ENCODE measurements around the gene TMEM30B. TPM values are rescaled to one million over a fixed set of nuclear protein-coding genes. Genes with fewer than 3 reads are reported as not detected.
"Not testable (repeated sequence)": the region's sequence is repeated elsewhere in the genome, so short reads cannot be mapped to it uniquely, and the experiment has no call there.

TMEM30B gene
- total RNA-seq: 10.4 TPM

GRCh38 chr14:61281186-61281947 is at the start of gene TMEM30B:
Gene TMEM30B (minus strand): TSS chr14:61281338. CDS start chr14:61281147, 191 bp downstream.
- peak; percentile 22 for DNase-seq

GRCh38 chr14:61330511-61330910 is 49.4 kb upstream of the TMEM30B start:
- no peak for DNase-seq

GRCh38 chr14:61329478-61330051 is 48.4 kb upstream of the TMEM30B start:
- no peak for DNase-seq

- no peak for DNase-seq
These were observed 47.6 kb upstream of the TMEM30B start for GRCh38 chr14:61328626-61329262.

- peak; percentile 45 for DNase-seq
These were observed 45.7 kb upstream of the TMEM30B start for GRCh38 chr14:61326847-61327246.

GRCh38 chr14:61326146-61326545 is 45.0 kb upstream of the TMEM30B start:
- DNase-seq: no peak

GRCh38 chr14:61325166-61325565 is 44.0 kb upstream of the TMEM30B start:
- no peak for DNase-seq

- DNase-seq: no peak
These were observed 42.8 kb upstream of the TMEM30B start for GRCh38 chr14:61323970-61324369.

- DNase-seq: peak; percentile 32
These were observed 41.7 kb upstream of the TMEM30B start for GRCh38 chr14:61322799-61323290.

GRCh38 chr14:61322011-61322798 is 41.1 kb upstream of the TMEM30B start:
- no peak for DNase-seq

GRCh38 chr14:61321385-61322010 is 40.4 kb upstream of the TMEM30B start, which contains the start of gene PRKCH:
Gene PRKCH (plus strand): TSS chr14:61321579. CDS start chr14:61322102, 523 bp downstream.
- peak; percentile 16 for DNase-seq

GRCh38 chr14:61320806-61321384 is 39.8 kb upstream of the TMEM30B start:
- DNase-seq: no peak

GRCh38 chr14:61320170-61320569 is 39.0 kb upstream of the TMEM30B start:
- not testable (repeated sequence) for DNase-seq

- DNase-seq: no peak
These were observed 38.6 kb upstream of the TMEM30B start for GRCh38 chr14:61319706-61320105.

GRCh38 chr14:61319086-61319485 is 37.9 kb upstream of the TMEM30B start:
- DNase-seq: no peak

GRCh38 chr14:61315313-61315712 is 34.2 kb upstream of the TMEM30B start:
- no peak for DNase-seq

- not testable (repeated sequence) for DNase-seq
These were observed 27.6 kb upstream of the TMEM30B start for GRCh38 chr14:61308701-61309100.

GRCh38 chr14:61308198-61308597 is 27.1 kb upstream of the TMEM30B start:
- peak; percentile 26 for DNase-seq

- DNase-seq: no peak
These were observed 23.6 kb upstream of the TMEM30B start for GRCh38 chr14:61304688-61305087.

GRCh38 chr14:61300754-61301153 is 19.6 kb upstream of the TMEM30B start:
- no peak for DNase-seq

GRCh38 chr14:61300209-61300608 is 19.1 kb upstream of the TMEM30B start:
- no peak for DNase-seq

Measured in skin of body (tissue), 2 donors.